Measurements from ENCODE around the gene NSDHL. TPM values are rescaled to one million over a fixed set of nuclear protein-coding genes. Genes with fewer than 3 reads are reported as not detected.

The NSDHL gene
- total and polyA plus RNA-seq, 3 donors from 2014 or later, result 14.6 to 20.0 (median 17.9) TPM

DNA sequence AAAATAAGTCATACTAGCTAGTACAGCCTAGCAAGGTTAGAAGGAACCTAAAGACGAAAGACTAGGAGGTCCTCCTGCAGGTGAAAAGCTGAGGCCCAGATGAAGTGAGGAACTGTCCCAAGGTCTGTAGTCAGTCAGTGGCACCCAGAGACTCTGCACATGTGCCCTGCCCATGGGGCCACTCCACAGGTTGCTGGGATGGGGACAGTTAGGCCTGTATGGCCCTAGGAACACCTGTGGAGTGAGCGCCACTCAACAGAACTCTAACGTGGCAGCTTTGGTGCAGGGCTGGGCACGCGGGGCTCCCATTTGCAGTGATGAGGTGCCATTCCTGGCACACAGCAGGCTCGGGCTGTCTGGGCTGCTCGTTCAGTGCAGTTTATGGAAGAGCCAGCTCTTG is 81.8 kb downstream of the NSDHL start:
- intact Hi-C loops (cut with DNase I; ENCODE audit: low total_unique reads), result no loop called here
- WGBS, 2 donors, result 80 to 100% methylated on average over 1 to 5 of the region's 7 CpGs
- Histone ChIP-seq H3K4me3 (no peak overlapping the region), H3K36me3 (ENCODE audit: low read depth, missing control alignments) (no peaks in the 10 kb centered on the region), H3K27ac (no peak overlapping the region), H3K4me1 (no peaks in the 10 kb centered on the region), H3K27me3 (no peaks in the 10 kb centered on the region), H3K9me3 (no peaks in the 10 kb centered on the region)
- no peak for TF ChIP-seq POLR2A (IDR thresholded peaks at IDR 0.05)
- TF ChIP-seq, protein P1, sequence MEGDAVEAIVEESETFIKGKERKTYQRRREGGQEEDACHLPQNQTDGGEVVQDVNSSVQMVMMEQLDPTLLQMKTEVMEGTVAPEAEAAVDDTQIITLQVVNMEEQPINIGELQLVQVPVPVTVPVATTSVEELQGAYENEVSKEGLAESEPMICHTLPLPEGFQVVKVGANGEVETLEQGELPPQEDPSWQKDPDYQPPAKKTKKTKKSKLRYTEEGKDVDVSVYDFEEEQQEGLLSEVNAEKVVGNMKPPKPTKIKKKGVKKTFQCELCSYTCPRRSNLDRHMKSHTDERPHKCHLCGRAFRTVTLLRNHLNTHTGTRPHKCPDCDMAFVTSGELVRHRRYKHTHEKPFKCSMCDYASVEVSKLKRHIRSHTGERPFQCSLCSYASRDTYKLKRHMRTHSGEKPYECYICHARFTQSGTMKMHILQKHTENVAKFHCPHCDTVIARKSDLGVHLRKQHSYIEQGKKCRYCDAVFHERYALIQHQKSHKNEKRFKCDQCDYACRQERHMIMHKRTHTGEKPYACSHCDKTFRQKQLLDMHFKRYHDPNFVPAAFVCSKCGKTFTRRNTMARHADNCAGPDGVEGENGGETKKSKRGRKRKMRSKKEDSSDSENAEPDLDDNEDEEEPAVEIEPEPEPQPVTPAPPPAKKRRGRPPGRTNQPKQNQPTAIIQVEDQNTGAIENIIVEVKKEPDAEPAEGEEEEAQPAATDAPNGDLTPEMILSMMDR (IDR thresholded peaks at IDR 0.05), result no peak
- no peak for DNase-seq

DNA sequence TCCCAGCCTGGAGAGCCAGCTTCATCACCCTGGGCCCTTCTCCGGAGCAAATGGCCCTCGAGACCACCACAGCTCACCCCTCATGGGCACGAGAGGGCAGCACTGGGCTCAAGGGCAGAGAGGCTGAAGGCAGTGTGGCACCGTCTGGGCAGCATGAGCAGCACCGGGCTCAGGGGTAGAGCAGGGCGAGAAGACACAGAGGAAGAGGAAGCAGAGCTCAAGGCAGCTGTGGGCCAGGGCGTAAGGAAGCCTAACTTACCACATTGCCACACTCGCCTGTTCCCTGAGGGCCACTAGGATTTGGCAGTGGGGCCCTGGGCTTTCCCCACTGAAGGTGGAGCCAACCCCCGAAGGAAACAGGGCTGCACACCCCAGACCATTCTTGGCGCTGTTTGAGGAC is 82.5 kb downstream of the NSDHL start:
- Histone ChIP-seq H3K27me3 (no peaks in the 10 kb centered on the region), H3K36me3 (ENCODE audit: low read depth, missing control alignments) (no peaks in the 10 kb centered on the region), H3K27ac (no peak overlapping the region), H3K4me3 (no peak overlapping the region), H3K4me1 (no peaks in the 10 kb centered on the region), H3K9me3 (no peaks in the 10 kb centered on the region)
- DNase-seq, result no peak
- 93 to 94% methylated on average over 2 to 10 of the region's 10 CpGs for WGBS, 2 donors
- intact Hi-C loops (cut with DNase I; ENCODE audit: low total_unique reads), result no loop called here
- TF ChIP-seq, protein P1 (IDR thresholded peaks at IDR 0.05), result no peak
- TF ChIP-seq POLR2A (IDR thresholded peaks at IDR 0.05), result no peak

DNA sequence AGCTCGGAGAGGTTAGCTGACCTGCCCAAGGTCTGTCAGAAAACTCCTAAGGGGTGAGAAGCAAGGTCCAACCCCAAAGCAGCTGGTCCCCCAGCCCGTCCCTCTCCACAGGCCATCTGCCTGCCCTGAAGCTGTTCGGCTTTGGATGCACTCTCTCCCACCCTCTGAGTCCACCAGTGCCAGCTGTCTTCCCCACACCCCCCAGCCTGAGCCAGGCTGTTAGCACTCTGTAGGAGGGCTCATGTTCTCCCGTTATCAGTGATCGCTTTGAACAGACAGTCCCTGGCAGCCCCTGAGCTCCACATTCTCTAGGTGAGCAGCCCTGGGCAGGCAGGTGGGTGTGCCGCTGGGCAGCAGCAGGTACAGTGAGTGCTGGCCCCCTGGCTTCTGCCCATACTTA is 83.0 kb downstream of the NSDHL start:
- Histone ChIP-seq H3K4me3 (no peak overlapping the region), H3K27me3 (no peaks in the 10 kb centered on the region), H3K36me3 (ENCODE audit: low read depth, missing control alignments) (no peaks in the 10 kb centered on the region), H3K4me1 (no peaks in the 10 kb centered on the region), H3K27ac (no peak overlapping the region), H3K9me3 (no peaks in the 10 kb centered on the region)
- intact Hi-C loops (cut with DNase I; ENCODE audit: low total_unique reads), result no loop called here
- WGBS, 2 donors, result 68 to 100% methylated on average over 1 to 4 of the region's 6 CpGs
- TF ChIP-seq, protein P1 (IDR thresholded peaks at IDR 0.05), result no peak
- TF ChIP-seq POLR2A (IDR thresholded peaks at IDR 0.05), result no peak
- DNase-seq, result no peak

DNA sequence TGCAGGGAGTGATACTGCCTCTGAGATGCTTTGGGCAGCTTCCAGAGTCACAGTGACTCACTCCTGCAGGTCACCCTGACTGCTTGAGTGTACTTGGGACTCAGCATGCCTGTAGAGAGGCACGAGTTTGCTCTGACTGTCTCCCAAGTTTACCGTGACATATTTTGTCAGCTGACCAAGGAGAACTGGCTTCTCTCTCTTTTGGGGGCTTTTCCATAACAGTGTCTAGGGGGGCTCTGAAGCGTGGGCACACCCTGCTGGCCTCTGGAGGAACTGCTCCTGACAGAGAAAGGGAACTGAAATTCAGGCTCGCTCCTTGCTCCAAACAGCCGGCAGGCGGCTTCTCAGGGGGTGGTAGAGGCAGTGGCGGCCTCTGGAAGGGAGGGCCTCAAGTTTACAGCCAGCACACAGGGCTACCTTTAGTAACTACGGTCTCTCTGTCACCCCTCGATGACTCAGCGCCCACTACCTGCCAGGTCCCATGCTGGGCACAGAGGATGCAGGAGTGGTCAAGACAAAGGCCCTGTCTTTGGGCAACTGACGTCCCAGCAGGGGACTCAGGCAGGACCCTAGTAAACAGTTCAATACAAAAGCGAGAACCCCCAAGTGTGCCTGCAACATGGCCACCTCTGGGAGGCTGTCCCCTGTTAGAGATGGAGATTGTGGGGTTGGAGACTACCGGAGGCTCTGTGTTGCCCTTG is 84.8 kb downstream of the NSDHL start:
- TF ChIP-seq POLR2A (IDR thresholded peaks at IDR 0.05), result no peak
- TF ChIP-seq, protein P1 (IDR thresholded peaks at IDR 0.05), result peak; percentile 21 to 45 (median 25)
- no peaks in the 10 kb centered on the region for H3K36me3 ChIP-seq (ENCODE audit: low read depth, missing control alignments)
- no peaks in the 10 kb centered on the region for H3K27me3 ChIP-seq
- H3K4me1 ChIP-seq, result no peaks in the 10 kb centered on the region
- DNase-seq, result peak; percentile 22
- WGBS, 2 donors, result 42% methylated on average over 7 of the region's 13 CpGs; no CpG with 5 or more reads in 1 of the 2 donors
- no peak overlapping the region for H3K4me3 ChIP-seq
- no peaks in the 10 kb centered on the region for H3K9me3 ChIP-seq
- intact Hi-C loops (cut with DNase I; ENCODE audit: low total_unique reads), result no loop called here
- no peak overlapping the region for H3K27ac ChIP-seq

Data from testis (tissue), 3 donors.